ENCODE measurements around the gene SLC39A11. TPM values are rescaled to one million over a fixed set of nuclear protein-coding genes. Genes with fewer than 3 reads are reported as not detected.

The SLC39A11 gene
- total RNA-seq, 2 experiments from 2014 or later = 9.7 to 12.2 TPM

- H3K9me3 Mint-ChIP-seq = peaks cover 2% of the 10 kb centered on the region
- POLR2A ChIA-PET = no interaction called here
- H3K36me3 Mint-ChIP-seq (ENCODE audit: low read depth) = peaks cover 46% of the 10 kb centered on the region
- H3K9me3 ChIP-seq (ENCODE audit: control insufficient read depth in 1 of 2, insufficient read depth in 1 of 2, low read length in 2 of 2) = peaks cover under 1 to 12% of the 10 kb centered on the region in 2 experiments
- H3K4me3 ChIP-seq (ENCODE audit: low read length) = no peak overlapping the region
- H3K36me3 ChIP-seq (ENCODE audit: insufficient read depth, low read length) = peaks cover 2% of the 10 kb centered on the region
- H3K27me3 ChIP-seq (ENCODE audit: control insufficient read depth in 1 of 2, insufficient read depth in 2 of 2, low read length in 2 of 2) = no peaks in the 10 kb centered on the region
- ATAC-seq (ENCODE audit: poor library complexity) = no peak
- H3K27me3 Mint-ChIP-seq = no peaks in the 10 kb centered on the region
- CTCF ChIA-PET = no interaction called here
- H3K4me3 Mint-ChIP-seq = no peak overlapping the region
- H3K4me1 Mint-ChIP-seq (ENCODE audit: low read depth) = no peaks in the 10 kb centered on the region
- H3K27ac Mint-ChIP-seq = no peak overlapping the region
- DNase-seq = no peak
- intact Hi-C loops (cut with DNase I, micrococcal nuclease) = no loop called here
- no peak for TF ChIP-seq CTCF (IDR thresholded peaks at IDR 0.05)
- no peak overlapping the region for H3K27ac ChIP-seq (ENCODE audit: low read depth in 1 of 2, low read length in 2 of 2)
- no peaks in the 10 kb centered on the region for H3K4me1 ChIP-seq (ENCODE audit: insufficient read depth, low read length)
Measured at GRCh38 chr17:72872396-72872795, 220.1 kb downstream of the SLC39A11 start.

GRCh38 chr17:72870367-72870985 is 222.0 kb downstream of the SLC39A11 start:
- no peak overlapping the region for H3K4me3 ChIP-seq (ENCODE audit: low read length)
- no peaks in the 10 kb centered on the region for H3K4me1 Mint-ChIP-seq (ENCODE audit: low read depth)
- no peak overlapping the region for H3K27ac ChIP-seq (ENCODE audit: low read depth in 1 of 2, low read length in 2 of 2)
- no peak overlapping the region for H3K27ac Mint-ChIP-seq
- H3K4me1 ChIP-seq (ENCODE audit: insufficient read depth, low read length) = no peaks in the 10 kb centered on the region
- no peak for DNase-seq
- POLR2A ChIA-PET = no interaction called here
- ATAC-seq (ENCODE audit: poor library complexity) = no peak
- TF ChIP-seq CTCF (IDR thresholded peaks at IDR 0.05) = no peak
- no peaks in the 10 kb centered on the region for H3K27me3 Mint-ChIP-seq
- no peak overlapping the region for H3K4me3 Mint-ChIP-seq
- H3K36me3 ChIP-seq (ENCODE audit: insufficient read depth, low read length) = peaks cover 2% of the 10 kb centered on the region
- no peaks in the 10 kb centered on the region for H3K9me3 ChIP-seq (ENCODE audit: control insufficient read depth in 1 of 2, insufficient read depth in 1 of 2, low read length in 2 of 2)
- intact Hi-C loops (cut with DNase I, micrococcal nuclease) = no loop called here
- H3K9me3 Mint-ChIP-seq = peaks cover 2% of the 10 kb centered on the region
- CTCF ChIA-PET = interaction anchor here (0.7 kb wide), 1 partner anchor 572 kb away, joined by 3 read pairs; no protein-coding TSS in a partner anchor
- H3K36me3 Mint-ChIP-seq (ENCODE audit: low read depth) = peaks cover 27% of the 10 kb centered on the region
- H3K27me3 ChIP-seq (ENCODE audit: control insufficient read depth in 1 of 2, insufficient read depth in 2 of 2, low read length in 2 of 2) = no peaks in the 10 kb centered on the region

GRCh38 chr17:72869630-72870029 is 222.9 kb downstream of the SLC39A11 start:
- no peaks in the 10 kb centered on the region for H3K9me3 ChIP-seq (ENCODE audit: control insufficient read depth in 1 of 2, insufficient read depth in 1 of 2, low read length in 2 of 2)

More at GRCh38 chr17:72869630-72870029, 222.9 kb downstream of the SLC39A11 start:
- Histone ChIP-seq H3K4me3 (ENCODE audit: low read length) (no peak overlapping the region), H3K27me3 (ENCODE audit: control insufficient read depth in 1 of 2, insufficient read depth in 2 of 2, low read length in 2 of 2) (no peaks in the 10 kb centered on the region), H3K4me1 (ENCODE audit: insufficient read depth, low read length) (no peaks in the 10 kb centered on the region), H3K27ac (ENCODE audit: low read depth in 1 of 2, low read length in 2 of 2) (no peak overlapping the region), H3K36me3 (ENCODE audit: insufficient read depth, low read length) (peaks cover 1% of the 10 kb centered on the region)
- H3K9me3 Mint-ChIP-seq = no peaks in the 10 kb centered on the region
- no peak overlapping the region for H3K27ac Mint-ChIP-seq
- intact Hi-C loops (cut with DNase I, micrococcal nuclease) = no loop called here
- no peaks in the 10 kb centered on the region for H3K27me3 Mint-ChIP-seq
- ChIA-PET CTCF (no interaction called here), POLR2A (no interaction called here)
- ATAC-seq (ENCODE audit: poor library complexity) (no peak), DNase-seq (no peak)
- no peak for TF ChIP-seq CTCF (IDR thresholded peaks at IDR 0.05)
- peaks cover 18% of the 10 kb centered on the region for H3K36me3 Mint-ChIP-seq (ENCODE audit: low read depth)
- H3K4me3 Mint-ChIP-seq = no peak overlapping the region
- H3K4me1 Mint-ChIP-seq (ENCODE audit: low read depth) = no peaks in the 10 kb centered on the region
